ENCODE results near the gene CTNNA2. TPM values are rescaled to one million over a fixed set of nuclear protein-coding genes. Genes with fewer than 3 reads are reported as not detected.

The CTNNA2 gene
- polyA plus RNA-seq, 1 of the 3 experiments (the other 2 are of a cell fraction): 0.30 TPM

- 29% methylated on average over 3 of the region's 3 CpGs for WGBS (ENCODE audit: low lambda C conversion rate)
- H3K4me3 ChIP-seq (ENCODE audit: low read depth in 2 of 2, low read length in 1 of 2): no peak overlapping the region
- no peaks in the 10 kb centered on the region for H3K9me2 ChIP-seq
- H3F3A ChIP-seq (replicated peaks; ENCODE audit: insufficient read depth): no peaks in the 10 kb centered on the region
- H2AFZ ChIP-seq (ENCODE audit: low read depth): no peak overlapping the region
- ChIA-PET CTCF (no interaction called here), POLR2A (no interaction called here)
- H3K4me2 ChIP-seq: no peak overlapping the region
- TF ChIP-seq RXRA (IDR thresholded peaks at IDR 0.05; ENCODE audit: borderline replicate concordance, low read depth) (no peak), TAF1 (IDR thresholded peaks at IDR 0.05; ENCODE audit: borderline replicate concordance, low read depth, low read length) (no peak), CHD2 (IDR thresholded peaks at IDR 0.05; ENCODE audit: low read length, partially characterized antibody) (no peak), ELF1 (IDR thresholded peaks at IDR 0.05) (no peak), EZH2phosphoT487 (IDR thresholded peaks at IDR 0.05; ENCODE audit: borderline replicate concordance, low read depth) (no peak), RFX5 (IDR thresholded peaks at IDR 0.05; ENCODE audit: low read length) (no peak), POLR2AphosphoS5 (IDR thresholded peaks at IDR 0.05; ENCODE audit: low read depth, low read length) (no peak), GATA2 (CRISPR knock-in tag; IDR thresholded peaks at IDR 0.05) (no peak), YY1 (IDR thresholded peaks at IDR 0.05; ENCODE audit: low read depth) (no peak), FOXM1 (IDR thresholded peaks at IDR 0.05; ENCODE audit: low read depth) (no peak), MXI1 (IDR thresholded peaks at IDR 0.05; ENCODE audit: low read depth, low read length) (no peak), SIN3A (IDR thresholded peaks at IDR 0.05; ENCODE audit: borderline replicate concordance, low read depth, low read length) (no peak), CTCF (IDR thresholded peaks at IDR 0.05) (no peak), MAX (IDR thresholded peaks at IDR 0.05; ENCODE audit: low read depth) (no peak), EP300 (IDR thresholded peaks at IDR 0.05; ENCODE audit: borderline replicate concordance in 1 of 2, low read depth in 1 of 2, low read length in 1 of 2) (no peak), TEAD4 (IDR thresholded peaks at IDR 0.05; ENCODE audit: borderline replicate concordance, insufficient read depth) (no peak), TCF12 (IDR thresholded peaks at IDR 0.05) (no peak)
- TF ChIP-seq, protein P1, sequence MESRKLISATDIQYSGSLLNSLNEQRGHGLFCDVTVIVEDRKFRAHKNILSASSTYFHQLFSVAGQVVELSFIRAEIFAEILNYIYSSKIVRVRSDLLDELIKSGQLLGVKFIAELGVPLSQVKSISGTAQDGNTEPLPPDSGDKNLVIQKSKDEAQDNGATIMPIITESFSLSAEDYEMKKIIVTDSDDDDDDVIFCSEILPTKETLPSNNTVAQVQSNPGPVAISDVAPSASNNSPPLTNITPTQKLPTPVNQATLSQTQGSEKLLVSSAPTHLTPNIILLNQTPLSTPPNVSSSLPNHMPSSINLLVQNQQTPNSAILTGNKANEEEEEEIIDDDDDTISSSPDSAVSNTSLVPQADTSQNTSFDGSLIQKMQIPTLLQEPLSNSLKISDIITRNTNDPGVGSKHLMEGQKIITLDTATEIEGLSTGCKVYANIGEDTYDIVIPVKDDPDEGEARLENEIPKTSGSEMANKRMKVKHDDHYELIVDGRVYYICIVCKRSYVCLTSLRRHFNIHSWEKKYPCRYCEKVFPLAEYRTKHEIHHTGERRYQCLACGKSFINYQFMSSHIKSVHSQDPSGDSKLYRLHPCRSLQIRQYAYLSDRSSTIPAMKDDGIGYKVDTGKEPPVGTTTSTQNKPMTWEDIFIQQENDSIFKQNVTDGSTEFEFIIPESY (IDR thresholded peaks at IDR 0.05; ENCODE audit: borderline replicate concordance, low read depth): no peak
- TF ChIP-seq, protein P2, sequence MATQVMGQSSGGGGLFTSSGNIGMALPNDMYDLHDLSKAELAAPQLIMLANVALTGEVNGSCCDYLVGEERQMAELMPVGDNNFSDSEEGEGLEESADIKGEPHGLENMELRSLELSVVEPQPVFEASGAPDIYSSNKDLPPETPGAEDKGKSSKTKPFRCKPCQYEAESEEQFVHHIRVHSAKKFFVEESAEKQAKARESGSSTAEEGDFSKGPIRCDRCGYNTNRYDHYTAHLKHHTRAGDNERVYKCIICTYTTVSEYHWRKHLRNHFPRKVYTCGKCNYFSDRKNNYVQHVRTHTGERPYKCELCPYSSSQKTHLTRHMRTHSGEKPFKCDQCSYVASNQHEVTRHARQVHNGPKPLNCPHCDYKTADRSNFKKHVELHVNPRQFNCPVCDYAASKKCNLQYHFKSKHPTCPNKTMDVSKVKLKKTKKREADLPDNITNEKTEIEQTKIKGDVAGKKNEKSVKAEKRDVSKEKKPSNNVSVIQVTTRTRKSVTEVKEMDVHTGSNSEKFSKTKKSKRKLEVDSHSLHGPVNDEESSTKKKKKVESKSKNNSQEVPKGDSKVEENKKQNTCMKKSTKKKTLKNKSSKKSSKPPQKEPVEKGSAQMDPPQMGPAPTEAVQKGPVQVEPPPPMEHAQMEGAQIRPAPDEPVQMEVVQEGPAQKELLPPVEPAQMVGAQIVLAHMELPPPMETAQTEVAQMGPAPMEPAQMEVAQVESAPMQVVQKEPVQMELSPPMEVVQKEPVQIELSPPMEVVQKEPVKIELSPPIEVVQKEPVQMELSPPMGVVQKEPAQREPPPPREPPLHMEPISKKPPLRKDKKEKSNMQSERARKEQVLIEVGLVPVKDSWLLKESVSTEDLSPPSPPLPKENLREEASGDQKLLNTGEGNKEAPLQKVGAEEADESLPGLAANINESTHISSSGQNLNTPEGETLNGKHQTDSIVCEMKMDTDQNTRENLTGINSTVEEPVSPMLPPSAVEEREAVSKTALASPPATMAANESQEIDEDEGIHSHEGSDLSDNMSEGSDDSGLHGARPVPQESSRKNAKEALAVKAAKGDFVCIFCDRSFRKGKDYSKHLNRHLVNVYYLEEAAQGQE (IDR thresholded peaks at IDR 0.05; ENCODE audit: low read depth, low read length): no peak
- TF ChIP-seq, protein P3, sequence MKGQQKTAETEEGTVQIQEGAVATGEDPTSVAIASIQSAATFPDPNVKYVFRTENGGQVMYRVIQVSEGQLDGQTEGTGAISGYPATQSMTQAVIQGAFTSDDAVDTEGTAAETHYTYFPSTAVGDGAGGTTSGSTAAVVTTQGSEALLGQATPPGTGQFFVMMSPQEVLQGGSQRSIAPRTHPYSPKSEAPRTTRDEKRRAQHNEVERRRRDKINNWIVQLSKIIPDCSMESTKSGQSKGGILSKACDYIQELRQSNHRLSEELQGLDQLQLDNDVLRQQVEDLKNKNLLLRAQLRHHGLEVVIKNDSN (IDR thresholded peaks at IDR 0.05; ENCODE audit: borderline replicate concordance, low read depth): no peak
- no peaks in the 10 kb centered on the region; a peak in 1 of 4 replicates for H3K4me1 ChIP-seq (ENCODE audit: control insufficient read depth in 1 of 2, insufficient read depth in 2 of 2, low read depth in 1 of 2, low read length in 1 of 2)
- H3K9me3 ChIP-seq: no peaks in the 10 kb centered on the region
- H3K9ac ChIP-seq: no peak overlapping the region
- H4K20me1 ChIP-seq (ENCODE audit: insufficient read depth): no peaks in the 10 kb centered on the region
- H3K36me3 ChIP-seq (replicated peaks in 1 of 2; ENCODE audit: control insufficient read depth in 1 of 2, insufficient read depth in 2 of 2, low read length in 1 of 2): no peaks in the 10 kb centered on the region
- DNase-seq: no peak
- H3K27me3 ChIP-seq (ENCODE audit: insufficient read depth): no peaks in the 10 kb centered on the region
- H3K27ac ChIP-seq (ENCODE audit: low read depth in 2 of 2, low read length in 1 of 2): no peak overlapping the region
- no peaks in the 10 kb centered on the region for H3K79me2 ChIP-seq (ENCODE audit: insufficient read depth)
Observed at GRCh38 chr2:80527119-80527518, 1014.3 kb downstream of the CTNNA2 start.

Data from SK-N-SH (cell line).